ENCODE data around the gene LTC4S. TPM values are rescaled to one million over a fixed set of nuclear protein-coding genes. Genes with fewer than 3 reads are reported as not detected.

The LTC4S gene
- polyA plus RNA-seq, 1 donor from 2014 or later: 5.9 TPM

GRCh38 chr5:179777909-179778308 lies 15.9 kb upstream of the LTC4S start:
- TF ChIP-seq REST (IDR thresholded peaks at IDR 0.05; ENCODE audit: borderline replicate concordance) (no peak), EP300 (conservative IDR thresholded peaks at IDR 0.05; ENCODE audit: poor library complexity, severe bottlenecking) (no peak), SMC3 (conservative IDR thresholded peaks at IDR 0.05; ENCODE audit: poor library complexity) (no peak), MXI1 (conservative IDR thresholded peaks at IDR 0.05; ENCODE audit: poor library complexity, severe bottlenecking) (no peak), RAD21 (conservative IDR thresholded peaks at IDR 0.05) (no peak), EZH2 (IDR thresholded peaks at IDR 0.05; ENCODE audit: borderline replicate concordance, insufficient read depth, low read length, poor library complexity, severe bottlenecking) (no peak), TAF1 (IDR thresholded peaks at IDR 0.05; ENCODE audit: low read depth) (no peak), CTCF (IDR thresholded peaks at IDR 0.05; ENCODE audit: poor library complexity, severe bottlenecking) (no peak), POLR2AphosphoS5 (IDR thresholded peaks at IDR 0.05) (no peak)
- H3F3A ChIP-seq (ENCODE audit: insufficient read depth, low read length, poor library complexity, severe bottlenecking): no peaks in the 10 kb centered on the region
- H3K79me2 ChIP-seq (replicated peaks; ENCODE audit: insufficient read depth, low read length): no peaks in the 10 kb centered on the region
- no peak overlapping the region for H3K27ac ChIP-seq (ENCODE audit: low read length)
- H3K4me2 ChIP-seq (ENCODE audit: low read length): no peak overlapping the region
- H4K20me1 ChIP-seq (ENCODE audit: insufficient read depth): no peaks in the 10 kb centered on the region
- H2AFZ ChIP-seq (ENCODE audit: low read depth, low read length): no peak overlapping the region
- no peaks in the 10 kb centered on the region for H3K9me2 ChIP-seq (ENCODE audit: insufficient read depth, low read length)
- H3K9me3 ChIP-seq (ENCODE audit: low read length): no peaks in the 10 kb centered on the region
- no peaks in the 10 kb centered on the region for H3K27me3 ChIP-seq (ENCODE audit: insufficient read depth, low read depth, low read length)
- no peak overlapping the region for H3K4me3 ChIP-seq (ENCODE audit: low read length)
- H3K9ac ChIP-seq (ENCODE audit: low read length): no peak overlapping the region
- H3K36me3 ChIP-seq (ENCODE audit: insufficient read depth, low read length): no peaks in the 10 kb centered on the region

GRCh38 chr5:179778591-179778990 lies 15.2 kb upstream of the LTC4S start:
- Histone ChIP-seq H3K4me2 (ENCODE audit: low read length) (no peak overlapping the region), H3K4me3 (ENCODE audit: low read length) (no peak overlapping the region), H3K27ac (ENCODE audit: low read length) (no peak overlapping the region), H3K27me3 (ENCODE audit: insufficient read depth, low read depth, low read length) (no peaks in the 10 kb centered on the region), H3K36me3 (ENCODE audit: insufficient read depth, low read length) (no peaks in the 10 kb centered on the region), H2AFZ (ENCODE audit: low read depth, low read length) (no peak overlapping the region), H3K79me2 (replicated peaks; ENCODE audit: insufficient read depth, low read length) (no peaks in the 10 kb centered on the region), H4K20me1 (ENCODE audit: insufficient read depth) (no peaks in the 10 kb centered on the region), H3K9me3 (ENCODE audit: low read length) (no peaks in the 10 kb centered on the region), H3K9ac (ENCODE audit: low read length) (no peak overlapping the region), H3K9me2 (ENCODE audit: insufficient read depth, low read length) (no peaks in the 10 kb centered on the region), H3F3A (ENCODE audit: insufficient read depth, low read length, poor library complexity, severe bottlenecking) (no peaks in the 10 kb centered on the region)
- TF ChIP-seq SMC3 (conservative IDR thresholded peaks at IDR 0.05; ENCODE audit: poor library complexity): no peak
- no peak for TF ChIP-seq CTCF (IDR thresholded peaks at IDR 0.05; ENCODE audit: poor library complexity, severe bottlenecking)
- TF ChIP-seq TAF1 (IDR thresholded peaks at IDR 0.05; ENCODE audit: low read depth): no peak

Measured in neural cell (in vitro differentiated cells).